Duodenal mucosa (tissue), 2 donors: Measurements from ENCODE around the gene SMARCAL1.
"Not testable (repeated sequence)": the region's sequence is repeated elsewhere in the genome, so short reads cannot be mapped to it uniquely, and the experiment has no call there.

Experiments used
- H3K27ac ChIP-seq: one replicate; pipeline ENCODE4 v1.7.0; 2013; ENCODE audit warnings: low read depth, low read length
- H3K27me3 ChIP-seq, 2 donors: one replicate each; pipeline ENCODE4 v1.7.0; 2013; ENCODE audit warnings: low read length in 2 of 2, control low read depth in 1 of 2; ENCODE audit not compliant: insufficient read depth in 2 of 2, control insufficient read depth in 1 of 2
- H3K36me3 ChIP-seq, 2 donors: one replicate each; pipeline ENCODE4 v1.7.0; 2013; ENCODE audit warnings: low read length in 2 of 2, control low read depth in 1 of 2; ENCODE audit not compliant: insufficient read depth in 2 of 2, control insufficient read depth in 1 of 2
- H3K4me1 ChIP-seq, 2 donors: one replicate each; pipeline ENCODE4 v1.7.0; 2013; ENCODE audit warnings: low read length in 2 of 2, control low read depth in 1 of 2; ENCODE audit not compliant: insufficient read depth in 2 of 2, control insufficient read depth in 1 of 2
- H3K4me3 ChIP-seq, 2 donors: one replicate each; pipeline ENCODE4 v1.7.0; 2013; ENCODE audit warnings: low read length in 2 of 2, low read depth in 1 of 2
- H3K9ac ChIP-seq, 2 donors: one replicate each; pipeline ENCODE4 v1.7.0; 2013; ENCODE audit warnings: low read length in 2 of 2, low read depth in 1 of 2
- H3K9me3 ChIP-seq, 2 donors: one replicate each; pipeline ENCODE4 v1.7.0; 2013; ENCODE audit warnings: low read length in 2 of 2, control low read depth in 1 of 2; ENCODE audit not compliant: control insufficient read depth in 1 of 2

SMARCAL1 gene

GRCh38 chr2:216507220-216508160, 95.2 kb downstream of the SMARCAL1 start:
- Histone ChIP-seq H3K9ac (no peak overlapping the region), H3K36me3 (peaks cover 11 to 35% of the 10 kb centered on the region in 2 donors), H3K4me1 (no peaks in the 10 kb centered on the region), H3K27me3 (no peaks in the 10 kb centered on the region), H3K27ac (no peak overlapping the region), H3K4me3 (no peak overlapping the region), H3K9me3 (no peaks in the 10 kb centered on the region)

- Histone ChIP-seq H3K36me3 (peaks cover 4 to 28% of the 10 kb centered on the region in 2 donors), H3K27me3 (no peaks in the 10 kb centered on the region), H3K9ac (no peak overlapping the region), H3K4me3 (no peak overlapping the region), H3K4me1 (no peaks in the 10 kb centered on the region), H3K27ac (no peak overlapping the region), H3K9me3 (no peaks in the 10 kb centered on the region)
Measured at GRCh38 chr2:216508229-216508628, 95.9 kb downstream of the SMARCAL1 start.

- Histone ChIP-seq H3K36me3 (no peaks in the 10 kb centered on the region), H3K4me3 (no peak overlapping the region), H3K9me3 (no peaks in the 10 kb centered on the region), H3K4me1 (no peaks in the 10 kb centered on the region), H3K9ac (no peak overlapping the region), H3K27ac (no peak overlapping the region), H3K27me3 (no peaks in the 10 kb centered on the region)
Measured at GRCh38 chr2:216516730-216517350, 104.6 kb downstream of the SMARCAL1 start.

GRCh38 chr2:216517447-216518225, 105.4 kb downstream of the SMARCAL1 start:
- Histone ChIP-seq H3K4me1 (no peaks in the 10 kb centered on the region), H3K4me3 (no peak overlapping the region), H3K27ac (no peak overlapping the region), H3K36me3 (no peaks in the 10 kb centered on the region), H3K9ac (no peak overlapping the region), H3K27me3 (no peaks in the 10 kb centered on the region), H3K9me3 (no peaks in the 10 kb centered on the region)

- not testable (repeated sequence) for H3K4me3 ChIP-seq, H3K27me3 ChIP-seq, H3K9me3 ChIP-seq, H3K36me3 ChIP-seq, H3K9ac ChIP-seq, H3K27ac ChIP-seq, H3K4me1 ChIP-seq
Measured at GRCh38 chr2:216518566-216519119, 106.4 kb downstream of the SMARCAL1 start.

GRCh38 chr2:216519154-216519762, 107.0 kb downstream of the SMARCAL1 start:
- Histone ChIP-seq H3K36me3 (no peaks in the 10 kb centered on the region), H3K4me3 (no peak overlapping the region), H3K27me3 (no peaks in the 10 kb centered on the region), H3K4me1 (no peaks in the 10 kb centered on the region), H3K9ac (no peak overlapping the region), H3K27ac (no peak overlapping the region), H3K9me3 (no peaks in the 10 kb centered on the region)

GRCh38 chr2:216520112-216520511, 107.8 kb downstream of the SMARCAL1 start:
- no peak overlapping the region for H3K9ac ChIP-seq
- H3K4me3 ChIP-seq, result no peak overlapping the region
- no peaks in the 10 kb centered on the region for H3K36me3 ChIP-seq
- no peaks in the 10 kb centered on the region for H3K27me3 ChIP-seq
- no peaks in the 10 kb centered on the region for H3K4me1 ChIP-seq
- H3K27ac ChIP-seq, result no peak overlapping the region
- no peaks in the 10 kb centered on the region for H3K9me3 ChIP-seq

GRCh38 chr2:216522892-216523502, 110.7 kb downstream of the SMARCAL1 start:
- Histone ChIP-seq H3K9ac (no peak overlapping the region), H3K9me3 (no peaks in the 10 kb centered on the region), H3K4me1 (no peaks in the 10 kb centered on the region), H3K36me3 (no peaks in the 10 kb centered on the region), H3K4me3 (no peak overlapping the region), H3K27ac (no peak overlapping the region), H3K27me3 (no peaks in the 10 kb centered on the region)

GRCh38 chr2:216525972-216526371, 113.7 kb downstream of the SMARCAL1 start:
- no peaks in the 10 kb centered on the region for H3K9me3 ChIP-seq
- H3K27me3 ChIP-seq, result no peaks in the 10 kb centered on the region
- H3K27ac ChIP-seq, result no peak overlapping the region
- no peaks in the 10 kb centered on the region for H3K36me3 ChIP-seq
- H3K4me3 ChIP-seq, result no peak overlapping the region
- no peaks in the 10 kb centered on the region for H3K4me1 ChIP-seq
- H3K9ac ChIP-seq, result no peak overlapping the region
